Measurements from ENCODE around the gene LTB4R. TPM values are rescaled to one million over a fixed set of nuclear protein-coding genes. Genes with fewer than 3 reads are reported as not detected.

Gene LTB4R
- total RNA-seq, 2 donors from 2014 or later = 11.8 to 14.2 TPM

DNA sequence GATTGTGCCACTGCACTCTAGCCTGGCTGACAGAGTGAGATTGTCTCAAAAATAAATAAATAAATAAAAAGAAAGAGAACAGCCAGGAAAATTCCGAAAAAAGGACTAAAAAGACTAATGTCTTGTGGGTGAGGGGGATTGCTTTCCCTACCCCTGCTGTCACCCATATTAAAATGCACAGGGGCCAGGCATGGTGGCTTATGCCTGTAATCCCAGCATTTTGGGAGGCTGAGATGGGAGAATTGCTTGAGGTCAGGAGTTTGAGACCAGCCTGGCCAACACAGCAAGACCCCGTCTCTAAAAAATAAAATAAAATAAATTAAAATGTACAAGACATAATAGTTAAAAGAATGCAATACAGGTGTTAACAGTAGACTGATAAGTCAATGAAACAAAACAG lies 17.8 kb upstream of the LTB4R start:
- no peaks in the 10 kb centered on the region for H3K36me3 ChIP-seq
- DNase-seq (ENCODE audit: low spot score) = no peak
- no peak overlapping the region for H3K27ac ChIP-seq
- H3K4me3 ChIP-seq = no peak overlapping the region
- H3K9me3 ChIP-seq = no peaks in the 10 kb centered on the region
- intact Hi-C loops (cut with DNase I) = no loop called here
- TF ChIP-seq POLR2AphosphoS5 (IDR thresholded peaks at IDR 0.05) = no peak
- TF ChIP-seq, protein P1, sequence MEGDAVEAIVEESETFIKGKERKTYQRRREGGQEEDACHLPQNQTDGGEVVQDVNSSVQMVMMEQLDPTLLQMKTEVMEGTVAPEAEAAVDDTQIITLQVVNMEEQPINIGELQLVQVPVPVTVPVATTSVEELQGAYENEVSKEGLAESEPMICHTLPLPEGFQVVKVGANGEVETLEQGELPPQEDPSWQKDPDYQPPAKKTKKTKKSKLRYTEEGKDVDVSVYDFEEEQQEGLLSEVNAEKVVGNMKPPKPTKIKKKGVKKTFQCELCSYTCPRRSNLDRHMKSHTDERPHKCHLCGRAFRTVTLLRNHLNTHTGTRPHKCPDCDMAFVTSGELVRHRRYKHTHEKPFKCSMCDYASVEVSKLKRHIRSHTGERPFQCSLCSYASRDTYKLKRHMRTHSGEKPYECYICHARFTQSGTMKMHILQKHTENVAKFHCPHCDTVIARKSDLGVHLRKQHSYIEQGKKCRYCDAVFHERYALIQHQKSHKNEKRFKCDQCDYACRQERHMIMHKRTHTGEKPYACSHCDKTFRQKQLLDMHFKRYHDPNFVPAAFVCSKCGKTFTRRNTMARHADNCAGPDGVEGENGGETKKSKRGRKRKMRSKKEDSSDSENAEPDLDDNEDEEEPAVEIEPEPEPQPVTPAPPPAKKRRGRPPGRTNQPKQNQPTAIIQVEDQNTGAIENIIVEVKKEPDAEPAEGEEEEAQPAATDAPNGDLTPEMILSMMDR (IDR thresholded peaks at IDR 0.05) = no peak
- WGBS = 92% methylated on average over 2 of the region's 2 CpGs
- peaks cover 1% of the 10 kb centered on the region for H3K4me1 ChIP-seq (replicated peaks)
- no peaks in the 10 kb centered on the region for H3K27me3 ChIP-seq (replicated peaks; ENCODE audit: insufficient read depth)

DNA sequence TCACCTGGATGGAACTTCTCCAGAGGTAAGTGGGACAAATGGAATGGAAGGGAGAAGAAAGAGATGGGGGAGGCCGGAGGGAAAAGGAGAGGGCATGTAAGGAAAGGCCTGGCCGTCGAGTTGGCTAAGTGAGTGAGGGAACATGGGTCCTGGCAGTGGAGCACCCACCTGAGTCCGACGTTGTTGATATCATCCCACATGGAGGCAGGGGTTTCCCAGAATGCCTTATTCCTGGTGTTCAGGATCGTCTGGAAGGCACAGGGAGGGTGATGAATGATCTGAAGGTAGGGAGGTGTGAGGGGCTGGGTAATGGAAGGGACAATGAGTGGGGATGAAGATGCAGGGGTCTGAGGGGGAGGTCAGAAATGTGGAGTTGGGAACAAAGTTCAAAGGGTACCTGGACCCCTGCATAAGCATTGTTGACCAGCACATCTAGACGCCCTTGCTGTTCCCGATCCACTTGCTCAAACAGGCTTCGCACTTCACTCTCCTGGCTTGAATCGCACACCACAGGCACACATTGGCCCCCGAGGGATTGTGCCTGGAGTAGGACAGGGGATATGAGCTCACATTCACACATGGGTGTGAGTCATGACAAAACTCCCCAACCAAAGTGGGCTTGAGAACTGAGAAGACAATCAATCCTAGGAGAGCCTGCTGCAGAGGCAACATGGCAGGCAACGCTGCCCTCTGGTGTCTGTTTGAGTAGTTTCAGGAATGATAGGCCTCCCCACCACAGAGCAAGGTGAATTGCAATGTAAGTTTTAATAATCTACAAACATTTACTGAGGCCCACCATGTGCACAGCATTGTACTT lies 14.8 kb upstream of the LTB4R start:
- H3K4me3 ChIP-seq = no peak overlapping the region
- peak; percentile 41 for TF ChIP-seq POLR2AphosphoS5 (IDR thresholded peaks at IDR 0.05)
- TF ChIP-seq, protein P1 (IDR thresholded peaks at IDR 0.05) = peak; percentile 25 to 80 (median 61)
- TF ChIP-seq POLR2A (IDR thresholded peaks at IDR 0.05) = no peak
- H3K36me3 ChIP-seq = no peaks in the 10 kb centered on the region
- no peaks in the 10 kb centered on the region for H3K27me3 ChIP-seq (replicated peaks; ENCODE audit: insufficient read depth)
- 60% methylated on average over 12 of the region's 12 CpGs for WGBS
- intact Hi-C loops (cut with DNase I) = loop anchor here (2.0 kb wide), 1 partner anchor 54 kb away; the partner anchor contains the start of gene TINF2
- H3K9me3 ChIP-seq = no peaks in the 10 kb centered on the region
- H3K27ac ChIP-seq = no peak overlapping the region
- peak; percentile 51 for DNase-seq (ENCODE audit: low spot score)
- peaks cover 14% of the 10 kb centered on the region for H3K4me1 ChIP-seq (replicated peaks)

DNA sequence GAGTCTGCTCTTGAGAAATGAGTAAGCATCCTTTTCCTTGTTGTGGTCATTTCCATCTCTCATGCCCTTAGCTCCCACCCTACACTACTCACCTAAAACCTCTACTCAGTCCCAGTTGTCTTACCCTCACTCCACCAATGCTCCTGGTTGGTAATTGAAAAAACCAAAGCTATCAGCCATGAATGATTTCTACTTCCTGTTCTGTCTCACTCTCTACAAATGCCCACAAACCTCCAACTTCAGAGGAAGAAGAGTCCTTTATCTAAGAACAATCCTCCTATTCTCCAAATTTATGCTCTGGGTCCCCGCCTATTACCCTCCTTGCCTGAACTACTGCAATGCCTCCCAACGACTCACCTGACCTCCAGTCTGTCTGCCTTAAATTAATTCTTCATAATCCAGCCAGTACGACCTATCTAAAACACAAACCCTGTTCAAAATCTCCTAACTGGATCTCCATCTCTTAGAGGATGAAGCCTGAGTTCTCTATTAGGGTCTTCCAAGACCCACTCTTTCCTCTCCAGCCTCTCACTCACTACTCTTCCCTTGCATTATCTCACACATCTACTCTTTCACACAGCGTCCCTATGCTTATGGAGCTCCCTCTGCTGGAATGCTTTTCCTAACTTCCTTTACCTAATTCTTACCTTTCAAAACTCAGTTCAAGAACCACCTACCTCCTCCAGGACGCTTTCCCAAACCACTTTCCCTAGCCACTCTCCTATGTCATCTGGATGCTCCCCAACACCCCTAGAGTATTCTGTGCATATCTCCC lies 13.9 kb upstream of the LTB4R start:
- WGBS = 46% methylated on average over 5 of the region's 5 CpGs
- no peak for DNase-seq (ENCODE audit: low spot score)
- Histone ChIP-seq H3K27me3 (replicated peaks; ENCODE audit: insufficient read depth) (no peaks in the 10 kb centered on the region), H3K4me1 (replicated peaks) (peaks cover 14% of the 10 kb centered on the region), H3K9me3 (no peaks in the 10 kb centered on the region), H3K4me3 (no peak overlapping the region), H3K36me3 (peaks cover 3% of the 10 kb centered on the region in 2 donors), H3K27ac (no peak overlapping the region)
- intact Hi-C loops (cut with DNase I) = loop anchor here (2.0 kb wide), 1 partner anchor 55 kb away; the partner anchor contains the start of gene TINF2
- TF ChIP-seq POLR2AphosphoS5 (IDR thresholded peaks at IDR 0.05) = peak; percentile 28
- TF ChIP-seq, protein P1 (IDR thresholded peaks at IDR 0.05) = peak in 3 of 4 experiments; percentile 16 to 60 (median 31)
- TF ChIP-seq POLR2A (IDR thresholded peaks at IDR 0.05) = no peak

- Histone ChIP-seq H3K9me3 (no peaks in the 10 kb centered on the region), H3K27ac (peak overlapping the region; percentile 76 to 82), H3K4me3 (peak overlapping the region; percentile 66 to 69), H3K27me3 (replicated peaks; ENCODE audit: insufficient read depth) (no peaks in the 10 kb centered on the region), H3K36me3 (peaks cover 9 to 12% of the 10 kb centered on the region in 2 donors), H3K4me1 (replicated peaks) (peaks cover 14% of the 10 kb centered on the region)
- no peak for DNase-seq (ENCODE audit: low spot score)
- 58% methylated on average over 7 of the region's 7 CpGs for WGBS
- TF ChIP-seq POLR2A (IDR thresholded peaks at IDR 0.05) = no peak
- TF ChIP-seq, protein P1 (IDR thresholded peaks at IDR 0.05) = no peak
- no peak for TF ChIP-seq POLR2AphosphoS5 (IDR thresholded peaks at IDR 0.05)
- intact Hi-C loops (cut with DNase I) = loop anchor here (1.0 kb wide), 1 partner anchor 28 kb away; the partner anchor contains the start of gene RABGGTA
Measured at GRCh38 chr14:24298892-24299254, 12.4 kb upstream of the LTB4R start.

Measured in prostate gland (tissue), 2 donors.